GM12801 (cell line): ENCODE results near the gene IFT122.

Experiments
- TF ChIP-seq, protein P1 (sequence below): IDR thresholded peaks from one replicate; pipeline ENCODE4 v1.5.1; 2011; ENCODE audit warnings: control low read depth; ENCODE audit not compliant: insufficient read length; ENCODE audit errors: extremely low read depth

IFT122 gene

DNA sequence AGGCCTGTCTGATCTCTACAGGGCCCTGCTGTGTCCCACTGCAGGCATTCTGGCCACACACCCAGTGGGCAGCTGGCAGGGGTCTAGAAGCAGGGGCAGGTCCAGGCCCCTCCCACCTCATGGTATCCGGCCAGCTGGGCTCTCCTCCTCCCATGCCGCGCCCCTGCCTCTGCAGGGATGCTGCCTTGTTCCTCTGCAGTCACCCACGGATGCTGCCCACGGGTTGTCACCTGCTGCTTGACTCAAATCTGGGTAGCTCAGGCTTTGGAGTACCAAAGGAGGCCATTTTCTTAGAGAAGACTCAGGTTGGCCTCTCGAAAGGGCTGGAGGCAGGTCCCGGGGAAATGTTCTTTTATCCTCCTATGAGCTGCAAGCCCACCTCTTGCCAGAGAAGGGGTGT is 36.6 kb upstream of the IFT122 start:
- TF ChIP-seq, protein P1, sequence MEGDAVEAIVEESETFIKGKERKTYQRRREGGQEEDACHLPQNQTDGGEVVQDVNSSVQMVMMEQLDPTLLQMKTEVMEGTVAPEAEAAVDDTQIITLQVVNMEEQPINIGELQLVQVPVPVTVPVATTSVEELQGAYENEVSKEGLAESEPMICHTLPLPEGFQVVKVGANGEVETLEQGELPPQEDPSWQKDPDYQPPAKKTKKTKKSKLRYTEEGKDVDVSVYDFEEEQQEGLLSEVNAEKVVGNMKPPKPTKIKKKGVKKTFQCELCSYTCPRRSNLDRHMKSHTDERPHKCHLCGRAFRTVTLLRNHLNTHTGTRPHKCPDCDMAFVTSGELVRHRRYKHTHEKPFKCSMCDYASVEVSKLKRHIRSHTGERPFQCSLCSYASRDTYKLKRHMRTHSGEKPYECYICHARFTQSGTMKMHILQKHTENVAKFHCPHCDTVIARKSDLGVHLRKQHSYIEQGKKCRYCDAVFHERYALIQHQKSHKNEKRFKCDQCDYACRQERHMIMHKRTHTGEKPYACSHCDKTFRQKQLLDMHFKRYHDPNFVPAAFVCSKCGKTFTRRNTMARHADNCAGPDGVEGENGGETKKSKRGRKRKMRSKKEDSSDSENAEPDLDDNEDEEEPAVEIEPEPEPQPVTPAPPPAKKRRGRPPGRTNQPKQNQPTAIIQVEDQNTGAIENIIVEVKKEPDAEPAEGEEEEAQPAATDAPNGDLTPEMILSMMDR, result no peak

DNA sequence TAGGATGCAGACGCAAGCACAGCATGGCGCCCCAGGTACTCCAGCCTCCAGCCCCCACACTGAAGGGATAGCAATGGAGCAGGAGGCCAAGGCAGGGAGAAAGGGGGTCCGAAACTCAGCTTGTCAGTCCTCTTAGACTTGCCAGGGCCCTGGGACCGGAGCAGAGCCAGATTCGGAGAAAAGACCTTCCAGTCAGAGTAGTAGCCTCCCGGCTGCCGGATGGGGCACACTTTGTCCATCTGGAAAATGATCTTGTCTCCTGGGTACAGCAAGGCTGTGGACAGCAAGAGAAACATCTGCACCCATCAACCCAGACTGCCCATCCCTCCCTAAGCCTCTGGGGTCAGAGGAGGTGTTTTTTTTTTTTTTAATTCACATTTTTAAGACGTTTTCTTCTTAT is 35.9 kb upstream of the IFT122 start:
- TF ChIP-seq, protein P1, result no peak

DNA sequence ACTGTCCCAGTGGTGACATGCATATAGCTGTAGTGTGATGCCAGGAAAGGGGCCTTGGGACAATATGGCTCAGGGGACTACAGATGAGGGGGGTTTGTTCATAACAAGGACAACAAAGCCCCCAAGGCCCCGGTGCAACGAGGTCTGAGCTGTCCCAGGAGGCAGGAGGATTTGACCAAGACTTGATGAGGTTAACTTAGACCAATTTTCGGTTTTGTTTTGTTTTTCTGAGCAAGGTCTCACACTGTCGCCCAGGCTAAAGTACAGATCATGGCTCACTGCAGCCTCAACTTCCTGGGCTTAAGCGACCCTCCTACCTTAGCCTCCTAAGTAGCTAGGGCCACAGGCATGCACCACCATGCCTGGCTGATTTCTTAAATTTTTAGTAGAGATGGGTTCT is 35.4 kb upstream of the IFT122 start:
- TF ChIP-seq, protein P1, result no peak

DNA sequence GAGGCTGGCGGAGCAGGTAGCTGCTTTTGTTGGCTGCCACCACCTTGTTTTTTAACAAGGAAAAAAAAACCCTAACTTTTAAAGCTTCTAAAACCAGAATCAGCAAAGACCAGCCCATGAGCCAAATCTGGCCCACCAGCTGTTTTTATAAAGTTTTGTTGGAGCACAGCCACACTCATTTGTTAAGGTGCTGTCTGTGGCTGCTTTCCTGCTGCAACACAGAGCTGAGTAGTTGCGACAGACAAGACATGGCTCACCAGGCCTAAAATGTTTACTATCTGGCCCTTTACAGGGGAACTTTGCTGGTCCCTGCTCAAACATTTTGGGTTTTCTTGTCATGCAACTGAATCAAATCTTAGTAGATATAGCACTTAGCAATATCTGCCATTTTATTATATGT is 30.5 kb upstream of the IFT122 start:
- TF ChIP-seq, protein P1, result no peak

DNA sequence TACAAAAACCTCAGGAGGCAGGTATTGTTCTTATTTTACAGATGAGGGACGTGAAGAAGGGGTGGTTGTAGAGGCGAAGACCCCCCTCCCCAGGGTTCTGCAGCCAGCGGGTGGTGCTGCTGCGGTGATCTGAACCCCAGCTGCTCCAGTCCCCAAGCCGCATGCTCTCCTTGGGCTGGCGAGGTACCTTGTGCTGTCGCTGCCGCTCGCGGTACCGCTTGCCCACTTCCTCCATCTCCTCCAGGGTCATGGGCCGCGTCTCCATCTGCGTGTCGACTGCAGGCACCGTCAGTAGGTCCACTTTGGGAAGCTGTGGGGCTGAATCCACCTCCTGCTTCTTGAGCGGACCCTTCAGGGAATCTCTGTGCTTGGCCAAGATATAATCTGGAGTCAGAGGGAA is 29.1 kb upstream of the IFT122 start:
- TF ChIP-seq, protein P1, result no peak

DNA sequence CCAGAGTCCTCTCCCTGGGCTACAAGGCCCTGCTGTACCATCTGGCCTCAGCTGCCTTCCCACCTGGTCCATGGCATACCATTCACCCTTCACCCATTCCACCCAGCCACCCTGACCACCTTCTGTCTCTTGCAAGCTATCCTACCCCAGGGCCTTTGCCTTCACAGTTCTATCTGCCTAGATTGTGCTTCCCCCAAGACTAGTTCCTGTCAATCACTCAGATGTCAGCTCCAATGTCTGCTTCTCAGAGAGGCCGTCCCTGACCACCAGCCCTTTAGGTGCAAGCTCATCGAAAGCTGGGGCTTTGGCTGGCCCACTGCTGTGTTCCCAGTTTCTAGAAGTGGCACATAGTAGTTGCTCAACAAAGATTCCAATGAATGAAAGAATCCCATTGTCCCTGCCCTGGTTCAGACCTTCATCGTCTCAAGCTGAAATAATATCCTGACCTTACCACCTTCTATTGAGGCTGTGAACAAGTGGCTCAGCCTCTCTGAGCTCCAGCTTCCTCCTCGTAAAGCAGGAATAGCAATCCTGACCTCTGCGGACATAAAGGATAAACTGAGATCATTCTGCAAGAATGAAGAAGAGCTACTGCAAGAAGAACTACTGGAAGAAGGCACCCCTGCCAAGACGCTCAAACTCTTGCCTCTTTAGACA is 27.4 kb upstream of the IFT122 start:
- TF ChIP-seq, protein P1, result no peak

DNA sequence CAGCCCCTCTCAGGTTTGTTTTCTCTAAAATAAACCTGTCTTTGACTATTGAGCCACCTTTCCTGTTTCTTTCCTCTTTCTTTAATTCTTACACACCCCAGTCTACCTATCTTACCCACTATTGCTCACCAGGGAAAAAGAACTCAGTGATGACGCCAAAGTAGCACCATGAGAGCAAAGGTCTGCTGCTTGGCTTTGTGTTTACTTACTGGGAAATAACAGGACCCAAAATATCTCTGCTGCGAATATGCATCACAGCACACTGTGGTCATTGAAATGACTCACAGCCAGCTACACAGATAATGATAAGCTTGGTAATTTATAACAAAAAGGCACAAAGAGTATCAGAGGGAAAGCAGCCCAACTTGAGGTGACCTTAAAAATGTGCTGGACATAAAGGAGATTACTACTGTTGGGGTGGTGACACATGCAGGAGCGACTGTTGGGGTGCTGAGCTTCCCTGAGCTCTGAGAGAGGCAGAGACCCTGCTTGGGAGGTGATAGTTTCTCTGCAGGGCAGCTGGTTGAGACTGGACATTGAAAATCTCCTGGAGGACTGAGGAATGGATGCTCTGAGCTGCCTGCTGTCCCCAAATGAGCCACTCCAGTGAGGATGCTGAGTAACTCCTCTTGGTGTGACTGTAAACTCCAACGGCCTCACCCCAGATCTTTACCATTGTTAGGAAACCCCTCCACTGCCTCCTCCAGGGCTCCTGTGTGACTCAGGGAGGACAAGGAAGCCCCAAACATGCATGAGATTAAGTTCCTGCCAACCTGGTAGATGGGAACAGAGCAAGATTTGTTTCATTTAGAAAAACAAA is 26.1 kb upstream of the IFT122 start:
- TF ChIP-seq, protein P1, result no peak
